ENCODE results near the gene TSHZ3.

- TF ChIP-seq EZH2 (IDR thresholded peaks at IDR 0.05; ENCODE audit: insufficient read depth, poor library complexity, severe bottlenecking) (no peak), EZH2phosphoT487 (IDR thresholded peaks at IDR 0.05; ENCODE audit: insufficient read depth, low read depth) (no peak)
Observed at GRCh38 chr19:31315652-31316051, 33.6 kb downstream of the TSHZ3 start.

All from GM23248 (cell line).